SJCRH30 (cell line): ENCODE results near the gene ZYG11B. TPM values are rescaled to one million over a fixed set of nuclear protein-coding genes. Genes with fewer than 3 reads are reported as not detected.
"Not testable (repeated sequence)": the region's sequence is repeated elsewhere in the genome, so short reads cannot be mapped to it uniquely, and the experiment has no call there.

Source experiments
- DNase-seq, 2 experiments: peaks; one replicate each; pipeline ENCODE4 v3.0.0-alpha.2; 2015 to 2020
- H3K27ac ChIP-seq: fragments of 250-450 bp; sonication (Bioruptor Pico); 2 replicates; pipeline ENCODE4 v1.5.1; 2020; ENCODE audit warnings: mild to moderate bottlenecking, moderate library complexity
- H3K27me3 ChIP-seq: fragments of 250-450 bp; sonication (Bioruptor Pico); 2 replicates; pipeline ENCODE4 v1.5.1; 2020; ENCODE audit warnings: mild to moderate bottlenecking, moderate library complexity
- H3K36me3 ChIP-seq: fragments of 250-450 bp; sonication (Bioruptor Pico); 2 replicates; pipeline ENCODE4 v1.5.1; 2020; ENCODE audit warnings: mild to moderate bottlenecking, moderate library complexity
- H3K4me1 ChIP-seq: fragments of 250-450 bp; sonication (Bioruptor Pico); 2 replicates; pipeline ENCODE4 v1.5.1; 2020; ENCODE audit warnings: mild to moderate bottlenecking, moderate library complexity
- H3K4me3 ChIP-seq: fragments of 250-450 bp; sonication (Bioruptor Pico); 2 replicates; pipeline ENCODE4 v1.5.1; 2020; ENCODE audit warnings: mild to moderate bottlenecking, moderate library complexity
- H3K9me3 ChIP-seq: fragments of 250-450 bp; sonication (Bioruptor Pico); replicated peaks from 2 replicates; pipeline ENCODE4 v1.5.1; 2020; ENCODE audit warnings: mild to moderate bottlenecking, moderate library complexity
- total RNA-seq: library from RNA; depleted of rRNA; stranded (reverse); fragments of >200 nt; shearing (Covaris generic); gene quantifications from 2 replicates; pipeline ENCODE4 v1.2.3, GENCODE V29; 2014

ZYG11B gene
- total RNA-seq, 1 experiment from 2014 or later, result 39.5 TPM

GRCh38 chr1:52727956-52728656 lies 1.9 kb downstream of the ZYG11B start:
- no peak overlapping the region; the same call in 1 of the 2 replicates for H3K4me3 ChIP-seq
- H3K36me3 ChIP-seq, result no peaks in the 10 kb centered on the region
- H3K9me3 ChIP-seq, result no peaks in the 10 kb centered on the region
- DNase-seq, result no peak
- H3K4me1 ChIP-seq, result no peaks in the 10 kb centered on the region
- H3K27me3 ChIP-seq, result peaks cover 4% of the 10 kb centered on the region; the same call in 1 of the 2 replicates
- H3K27ac ChIP-seq, result no peak overlapping the region

DNA sequence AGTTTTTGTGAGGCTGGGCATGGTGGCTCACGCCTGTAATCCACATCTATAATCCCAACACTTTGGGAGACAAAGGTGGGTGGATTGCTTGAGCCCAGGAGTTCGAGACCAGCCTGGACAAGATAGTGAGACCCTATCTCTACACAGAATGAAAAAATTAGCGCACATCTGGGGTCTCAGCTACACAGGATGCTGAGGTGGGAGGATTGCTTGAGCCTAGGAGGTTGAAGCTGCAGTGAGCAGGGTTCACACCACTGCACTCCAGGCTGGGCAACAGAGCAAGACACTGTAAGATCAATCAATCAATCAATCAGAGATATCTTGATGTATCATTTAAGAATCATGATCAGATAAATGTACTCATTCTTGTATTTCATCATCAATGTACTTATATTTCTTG lies 7.1 kb downstream of the ZYG11B start:
- DNase-seq, result no peak
- Histone ChIP-seq H3K4me1 (no peaks in the 10 kb centered on the region), H3K4me3 (no peak overlapping the region), H3K36me3 (no peaks in the 10 kb centered on the region), H3K27me3 (no peaks in the 10 kb centered on the region), H3K27ac (no peak overlapping the region), H3K9me3 (no peaks in the 10 kb centered on the region)

DNA sequence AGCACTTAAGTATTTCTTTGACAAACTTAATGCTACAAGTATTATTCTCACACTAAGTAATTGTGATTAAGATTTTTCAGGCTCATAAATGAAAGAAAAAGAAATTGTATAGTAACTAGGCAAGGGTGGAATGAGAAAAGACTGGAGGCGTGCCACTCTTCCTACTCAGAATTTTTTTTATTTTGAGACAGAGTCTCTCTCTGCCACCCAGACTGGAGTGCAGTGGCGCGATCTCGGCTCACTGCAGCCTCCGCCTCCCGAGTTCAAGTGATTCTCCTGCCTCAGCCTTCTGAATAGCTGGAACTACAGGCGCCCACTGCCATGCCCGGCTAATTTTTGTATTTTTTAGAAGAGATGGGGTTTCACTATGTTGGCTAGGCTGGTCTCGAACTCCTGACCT lies 9.1 kb downstream of the ZYG11B start:
- H3K36me3 ChIP-seq, H3K9me3 ChIP-seq, H3K27me3 ChIP-seq, H3K4me1 ChIP-seq, H3K27ac ChIP-seq, H3K4me3 ChIP-seq, DNase-seq: not testable (repeated sequence)

- Histone ChIP-seq H3K9me3 (no peaks in the 10 kb centered on the region), H3K27me3 (no peaks in the 10 kb centered on the region), H3K27ac (no peak overlapping the region), H3K36me3 (0 out of 2 replicates have a peak, but pooled peaks cover 4% of the 10 kb centered on the region), H3K4me1 (no peaks in the 10 kb centered on the region), H3K4me3 (no peak overlapping the region)
- no peak for DNase-seq
Observed at GRCh38 chr1:52738148-52738547, 11.9 kb downstream of the ZYG11B start.

GRCh38 chr1:52738893-52739292 lies 12.6 kb downstream of the ZYG11B start:
- no peaks in the 10 kb centered on the region for H3K4me1 ChIP-seq
- no peaks in the 10 kb centered on the region for H3K27me3 ChIP-seq
- H3K9me3 ChIP-seq, result no peaks in the 10 kb centered on the region
- DNase-seq, result no peak
- H3K4me3 ChIP-seq, result no peak overlapping the region
- H3K27ac ChIP-seq, result no peak overlapping the region
- H3K36me3 ChIP-seq, result 0 out of 2 replicates have a peak, but pooled peaks cover 4% of the 10 kb centered on the region

DNA sequence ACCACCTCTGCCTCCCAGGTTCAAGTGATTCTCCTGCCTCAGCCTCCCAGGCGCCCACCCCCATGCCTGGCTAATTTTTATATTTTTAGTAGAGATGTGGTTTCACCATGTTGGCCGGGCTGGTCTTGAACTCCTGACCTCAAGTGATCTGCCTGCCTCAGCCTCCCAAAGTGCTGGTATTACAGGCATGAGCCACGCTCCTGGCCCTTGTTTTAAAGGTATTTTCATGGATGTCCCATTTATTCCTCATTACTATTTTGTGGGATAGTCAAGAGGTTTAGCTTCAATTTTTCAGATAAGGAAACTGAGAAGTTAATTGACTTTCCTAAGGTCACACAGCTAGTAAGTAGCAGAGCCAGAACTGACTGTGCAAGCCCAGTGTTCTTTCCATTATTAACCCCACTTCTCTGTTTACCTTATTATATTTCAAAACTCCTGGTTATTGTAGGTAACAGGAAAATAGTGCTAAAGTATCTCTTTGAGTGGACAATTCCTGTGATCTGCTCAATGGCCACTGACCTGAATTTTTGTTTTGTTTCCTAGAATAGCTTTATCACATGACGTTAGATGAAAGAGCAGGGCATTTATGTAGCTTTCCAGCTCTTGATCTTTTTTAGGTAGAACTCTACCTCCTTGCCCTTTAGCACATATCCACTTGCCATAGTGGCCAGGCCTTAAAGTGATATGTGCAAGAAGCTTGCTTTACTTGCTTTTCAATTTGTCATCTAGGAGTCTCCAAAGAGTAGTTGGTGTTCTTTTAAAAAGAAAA lies 13.6 kb downstream of the ZYG11B start:
- Histone ChIP-seq H3K36me3 (0 out of 2 replicates have a peak, but pooled peaks cover 4% of the 10 kb centered on the region), H3K4me3 (no peak overlapping the region), H3K4me1 (no peaks in the 10 kb centered on the region), H3K9me3 (no peaks in the 10 kb centered on the region), H3K27me3 (no peaks in the 10 kb centered on the region), H3K27ac (no peak overlapping the region)
- DNase-seq, result no peak

- Histone ChIP-seq H3K4me3 (no peak overlapping the region), H3K27ac (no peak overlapping the region), H3K4me1 (no peaks in the 10 kb centered on the region), H3K27me3 (no peaks in the 10 kb centered on the region), H3K9me3 (no peaks in the 10 kb centered on the region), H3K36me3 (0 out of 2 replicates have a peak, but pooled peaks cover 4% of the 10 kb centered on the region)
- DNase-seq, result no peak
Observed at GRCh38 chr1:52741259-52741658, 15.0 kb downstream of the ZYG11B start.

- no peaks in the 10 kb centered on the region for H3K9me3 ChIP-seq
- H3K36me3 ChIP-seq, result 0 out of 2 replicates have a peak, but pooled peaks cover 2% of the 10 kb centered on the region
- no peaks in the 10 kb centered on the region for H3K27me3 ChIP-seq
- DNase-seq, result no peak
- H3K27ac ChIP-seq, result no peak overlapping the region
- no peaks in the 10 kb centered on the region for H3K4me1 ChIP-seq
- no peak overlapping the region for H3K4me3 ChIP-seq
Observed at GRCh38 chr1:52746189-52746588, 19.9 kb downstream of the ZYG11B start.

DNA sequence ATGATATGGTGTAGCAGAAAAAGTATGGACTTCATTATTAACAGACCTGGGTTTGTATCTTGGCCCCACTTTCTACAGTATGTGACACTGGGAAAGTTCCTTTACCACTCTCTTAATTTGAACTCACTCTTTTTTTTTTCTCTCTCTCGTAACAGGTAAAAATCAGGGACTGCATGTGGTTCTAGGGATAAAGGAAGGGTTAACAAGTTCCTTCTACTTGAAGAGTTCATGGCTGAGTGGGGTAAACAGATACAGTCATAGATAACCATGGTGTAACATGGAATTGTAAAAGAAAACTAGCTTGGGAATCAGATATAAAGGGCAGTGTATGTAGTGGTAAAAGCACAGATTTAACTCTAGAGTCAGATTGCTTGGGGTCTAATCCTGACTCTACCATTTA lies 21.2 kb downstream of the ZYG11B start:
- no peak for DNase-seq
- Histone ChIP-seq H3K9me3 (no peaks in the 10 kb centered on the region), H3K27ac (no peak overlapping the region), H3K4me3 (no peak overlapping the region), H3K27me3 (no peaks in the 10 kb centered on the region), H3K4me1 (peaks cover 2% of the 10 kb centered on the region; the same call in 1 of the 2 replicates), H3K36me3 (no peaks in the 10 kb centered on the region)

DNA sequence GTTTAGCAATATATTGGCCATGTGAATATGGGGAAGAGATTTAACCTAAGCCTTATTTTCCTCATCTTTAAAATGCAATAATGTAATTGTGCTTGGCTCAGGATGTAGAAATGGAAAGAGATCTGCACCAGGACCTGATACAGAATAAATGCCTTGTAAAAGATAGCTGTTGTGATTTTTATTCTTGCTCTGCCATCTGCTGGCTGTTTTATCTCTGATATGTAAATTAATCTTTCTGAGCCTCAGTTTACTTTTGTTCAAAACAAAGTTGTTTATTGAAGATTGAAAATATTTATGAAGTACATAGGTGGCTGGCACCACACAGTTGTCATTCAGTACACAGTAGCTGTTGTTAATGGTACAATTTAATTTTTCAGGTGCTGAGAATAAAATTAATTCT lies 21.9 kb downstream of the ZYG11B start:
- Histone ChIP-seq H3K9me3 (no peaks in the 10 kb centered on the region), H3K27ac (no peak overlapping the region), H3K4me3 (no peak overlapping the region), H3K27me3 (no peaks in the 10 kb centered on the region), H3K36me3 (no peaks in the 10 kb centered on the region), H3K4me1 (peaks cover 2% of the 10 kb centered on the region; the same call in 1 of the 2 replicates)
- DNase-seq, result no peak

- not testable (repeated sequence) for H3K27ac ChIP-seq, DNase-seq, H3K4me1 ChIP-seq, H3K9me3 ChIP-seq, H3K4me3 ChIP-seq, H3K27me3 ChIP-seq, H3K36me3 ChIP-seq
Observed at GRCh38 chr1:52749496-52749895, 23.2 kb downstream of the ZYG11B start.

GRCh38 chr1:52750139-52750538 lies 23.9 kb downstream of the ZYG11B start:
- H3K27ac ChIP-seq, H3K4me3 ChIP-seq, H3K9me3 ChIP-seq, H3K27me3 ChIP-seq, H3K36me3 ChIP-seq, DNase-seq, H3K4me1 ChIP-seq: not testable (repeated sequence)

- peak; percentile 12 to 38 for DNase-seq
- no peaks in the 10 kb centered on the region for H3K9me3 ChIP-seq
- H3K27me3 ChIP-seq, result no peaks in the 10 kb centered on the region
- H3K36me3 ChIP-seq, result no peaks in the 10 kb centered on the region
- H3K4me1 ChIP-seq, result peaks cover 2% of the 10 kb centered on the region; the same call in 1 of the 2 replicates
- no peak overlapping the region for H3K4me3 ChIP-seq
- no peak overlapping the region for H3K27ac ChIP-seq
Observed at GRCh38 chr1:52751589-52752483, 25.6 kb downstream of the ZYG11B start.

DNA sequence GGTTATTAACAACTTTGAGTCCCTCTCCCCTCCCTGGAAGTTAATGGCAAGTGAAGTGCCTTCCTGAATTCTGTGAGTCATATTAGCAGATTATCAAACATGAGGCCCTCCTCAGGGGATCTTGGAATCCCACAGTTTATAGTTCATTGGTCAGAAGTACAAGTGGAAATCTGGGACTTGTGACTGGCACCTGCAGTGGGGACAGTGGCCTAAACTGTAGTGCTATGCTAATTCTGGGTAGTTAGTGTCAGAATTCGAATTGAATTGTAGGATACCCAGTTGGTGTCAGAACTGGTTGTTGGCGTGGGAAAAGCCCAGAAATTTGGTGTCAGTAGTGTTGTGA lies 26.2 kb downstream of the ZYG11B start:
- Histone ChIP-seq H3K36me3 (peaks cover 5% of the 10 kb centered on the region; the same call in 1 of the 2 replicates), H3K4me1 (peaks cover 2% of the 10 kb centered on the region; the same call in 1 of the 2 replicates), H3K9me3 (no peaks in the 10 kb centered on the region), H3K27ac (no peak overlapping the region), H3K27me3 (no peaks in the 10 kb centered on the region), H3K4me3 (no peak overlapping the region)
- no peak for DNase-seq

DNA sequence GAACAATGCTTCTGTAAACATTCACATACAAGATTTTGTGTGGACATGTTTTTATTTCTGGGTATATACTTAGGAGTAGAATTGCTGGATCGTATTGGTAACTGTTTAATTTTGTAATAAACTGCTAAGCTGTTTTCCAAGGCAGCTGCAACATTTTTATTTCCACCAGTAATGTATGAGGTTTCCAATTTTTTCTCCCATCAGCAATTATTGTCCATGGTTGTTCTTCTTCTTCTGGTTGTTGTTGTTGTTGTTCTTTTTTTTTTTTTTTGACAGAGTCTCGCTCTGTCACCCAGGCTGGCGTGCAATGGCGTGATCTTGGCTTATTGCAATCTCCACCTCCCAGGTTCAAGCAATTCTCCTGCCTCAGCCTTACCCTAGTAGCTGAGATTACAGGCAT lies 26.9 kb downstream of the ZYG11B start:
- no peak for DNase-seq
- Histone ChIP-seq H3K9me3 (no peaks in the 10 kb centered on the region), H3K4me1 (peaks cover 2% of the 10 kb centered on the region; the same call in 1 of the 2 replicates), H3K4me3 (no peak overlapping the region), H3K36me3 (peaks cover 7% of the 10 kb centered on the region), H3K27ac (no peak overlapping the region), H3K27me3 (no peaks in the 10 kb centered on the region)
